HepG2 (cell line): ENCODE measurements around the gene DDAH1. TPM values are rescaled to one million over a fixed set of nuclear protein-coding genes. Genes with fewer than 3 reads are reported as not detected.

Experiments
- GMEB2 ChIP-seq: IDR thresholded peaks from 2 replicates; pipeline ENCODE4 v1.6.1; 2016; ENCODE audit warnings: missing biosample characterization, missing genetic modification reagents, low read depth
- KAT8 ChIP-seq: IDR thresholded peaks from 2 replicates; pipeline ENCODE4 v1.6.1; 2016; ENCODE audit warnings: missing genetic modification reagents, missing compliant biosample characterization
- PAXIP1 ChIP-seq: sonication (generic); formaldehyde crosslinking; conservative IDR thresholded peaks from 2 replicates; pipeline ENCODE4 v1.4.0; 2020; ENCODE audit warnings: mild to moderate bottlenecking, missing genetic modification reagents, moderate library complexity
- PHB2 ChIP-seq: fragments of 450-650 bp; IDR thresholded peaks from 2 replicates; pipeline ENCODE4 v1.6.1; 2018; ENCODE audit not compliant: partially characterized antibody
- SALL2 ChIP-seq: sonication (generic); formaldehyde crosslinking; IDR thresholded peaks from 2 replicates; pipeline ENCODE4 v1.8.1; 2023; ENCODE audit warnings: mild to moderate bottlenecking, missing genetic modification reagents, inconsistent platforms
- SRY ChIP-seq: sonication (generic); formaldehyde crosslinking; IDR thresholded peaks from 2 replicates; pipeline ENCODE4 v1.8.0; 2022; ENCODE audit warnings: mild to moderate bottlenecking, missing genetic modification reagents
- TARDBP ChIP-seq: sonication (generic); formaldehyde crosslinking; IDR thresholded peaks from 2 replicates; pipeline ENCODE4 v1.8.0; 2022; ENCODE audit warnings: mild to moderate bottlenecking, missing genetic modification reagents
- TFE3 ChIP-seq: IDR thresholded peaks from 2 replicates; pipeline ENCODE4 v1.6.1; 2016
- ZNF318 ChIP-seq: sonication (generic); formaldehyde crosslinking; IDR thresholded peaks from 2 replicates; pipeline ENCODE4 v1.4.0; 2020; ENCODE audit warnings: mild to moderate bottlenecking, missing genetic modification reagents
- ZNF501 ChIP-seq: sonication (generic); formaldehyde crosslinking; IDR thresholded peaks from 2 replicates; pipeline ENCODE4 v1.5.1; 2020; ENCODE audit warnings: mild to moderate bottlenecking, moderate library complexity, missing genetic modification reagents
- ZNF510 ChIP-seq: sonication (generic); formaldehyde crosslinking; IDR thresholded peaks from 2 replicates; pipeline ENCODE4 v1.4.0; 2020; ENCODE audit warnings: low read depth, mild to moderate bottlenecking, missing genetic modification reagents
- ZNF580 ChIP-seq: IDR thresholded peaks from 2 replicates; pipeline ENCODE4 v1.6.1; 2016; ENCODE audit warnings: low read depth, borderline replicate concordance
- ZNF607 ChIP-seq: sonication (generic); formaldehyde crosslinking; IDR thresholded peaks from 2 replicates; pipeline ENCODE4 v1.5.1; 2020; ENCODE audit warnings: missing genetic modification reagents, mild to moderate bottlenecking, borderline replicate concordance
- polyA plus RNA-seq, 8 experiments: library from polyadenylated mRNA; depleted of rRNA in 3 of 8; stranded (reverse) in 7 of 8; unstranded in 1 of 8; fragments of >200 nt; fragmentation: Illumina TruSeq in 4 of 8; extraction: Trizol in 4 of 8; gene quantifications; 2 replicates each; pipeline versions ENCODE4 v1.2.1 to v1.2.3, GENCODE V29; 2011 to 2016; ENCODE audit warnings: low read depth in 4 of 8, missing spikeins in 1 of 8, mixed read lengths in 1 of 8; ENCODE audit not compliant: insufficient read depth in 1 of 8
- total RNA-seq, 5 experiments: library from RNA; depleted of rRNA; stranded (reverse); fragments of >200 nt; fragmentation: Illumina TruSeq; extraction: Trizol; gene quantifications; 2 replicates each; pipeline ENCODE4 v1.2.3, GENCODE V29; 2016; ENCODE audit warnings: low read depth in 1 of 5

The DDAH1 gene
- total and polyA plus RNA-seq, 2 of the 13 experiments (the other 11 are each of a cell fraction or from before 2014, with no cell fraction given) = 39.7 to 64.4 TPM

GRCh38 chr1:85297855-85298629, 166.9 kb downstream of the DDAH1 start (continued):
- TF ChIP-seq ZNF318 (no peak), ZNF501 (peak; percentile 33; the same call in 1 of the 2 replicates), ZNF607 (CRISPR knock-in tag) (no peak), SALL2 (no peak), ZNF510 (CRISPR knock-in tag) (no peak), PHB2 (no peak), KAT8 (0 out of 2 replicates have a peak, but pooled peaks have one; percentile 23), ZNF580 (no peak), SRY (no peak), GMEB2 (CRISPR knock-in tag) (0 out of 2 replicates have a peak, but pooled peaks have one; percentile 18), PAXIP1 (CRISPR knock-in tag) (0 out of 2 replicates have a peak, but pooled peaks have one; percentile 25), TARDBP (CRISPR knock-in tag) (no peak), TFE3 (CRISPR knock-in tag) (0 out of 2 replicates have a peak, but pooled peaks have one; percentile 32)
